HG02884 (cell line): ENCODE results near the gene PRPSAP1.

Source experiments
- ATAC-seq: cut with Tn5 transposase; IDR thresholded peaks from one replicate; pipeline ENCODE4 v1.9.1; 2021; ENCODE audit warnings: mild to moderate bottlenecking, moderate library complexity; ENCODE audit not compliant: unreplicated experiment

The PRPSAP1 gene

GRCh38 chr17:76267051-76267576, 86.6 kb downstream of the PRPSAP1 start:
- no peak for ATAC-seq

- ATAC-seq, result no peak
Measured at GRCh38 chr17:76266244-76266938, 87.3 kb downstream of the PRPSAP1 start.

DNA sequence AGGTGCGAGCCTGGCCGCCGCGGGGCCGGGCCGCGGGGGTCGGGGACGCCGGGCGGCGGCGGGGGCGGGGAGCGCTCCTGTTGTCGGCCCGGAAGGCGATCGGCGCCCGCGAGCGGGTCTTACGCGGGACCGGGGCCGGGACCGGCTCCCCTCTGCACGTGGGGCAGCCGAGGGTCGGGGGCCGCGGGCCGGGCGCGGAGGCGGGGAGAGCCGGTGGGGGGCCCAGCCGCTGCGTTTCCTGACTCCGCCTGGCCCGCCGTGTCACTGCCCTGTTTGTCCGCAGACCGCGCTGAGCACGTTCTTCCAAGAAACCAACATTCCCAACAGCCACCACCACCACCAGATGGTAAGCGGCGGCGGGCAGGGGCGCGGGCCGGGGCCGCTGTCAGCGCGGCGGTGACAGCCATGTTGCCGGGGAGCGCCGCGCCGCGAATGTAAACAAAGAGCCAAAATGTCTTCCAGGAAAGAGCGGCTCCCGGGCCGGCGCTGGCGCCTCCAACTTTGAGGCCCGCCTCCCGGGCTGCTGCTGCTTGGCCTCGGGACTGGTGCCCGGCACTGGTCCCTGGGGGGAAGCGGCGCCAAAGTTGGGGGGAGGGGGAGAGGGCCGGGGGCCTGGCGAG, 88.0 kb downstream of the PRPSAP1 start:
- ATAC-seq, result no peak

GRCh38 chr17:76264755-76265623, 88.7 kb downstream of the PRPSAP1 start, which contains the start of gene UBALD2:
Gene UBALD2 (plus strand): TSS chr17:76265348. CDS start chr17:76265506, 158 bp downstream.
- ATAC-seq, result peak; percentile 77

GRCh38 chr17:76264425-76264754, 89.3 kb downstream of the PRPSAP1 start:
- ATAC-seq, result peak; percentile 8

DNA sequence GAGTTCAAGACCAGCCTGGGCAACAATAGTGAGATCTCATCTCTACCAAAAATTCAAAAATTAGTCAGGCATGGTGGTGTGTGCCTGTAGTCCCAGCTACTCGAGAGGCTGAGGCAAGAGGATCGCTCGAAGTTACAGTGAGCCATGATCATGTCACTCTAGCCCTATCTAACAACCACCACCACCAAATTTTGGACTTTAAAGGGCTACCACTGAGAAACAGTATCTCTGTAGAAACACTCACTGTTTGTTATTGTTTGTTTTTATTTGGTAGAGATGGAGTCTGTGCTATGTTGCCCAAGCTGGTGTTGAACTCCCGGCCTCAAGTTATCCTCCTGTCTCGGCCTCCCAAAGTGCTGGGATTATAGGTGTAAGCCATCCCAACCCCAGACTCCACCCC, 89.8 kb downstream of the PRPSAP1 start:
- no peak for ATAC-seq

DNA sequence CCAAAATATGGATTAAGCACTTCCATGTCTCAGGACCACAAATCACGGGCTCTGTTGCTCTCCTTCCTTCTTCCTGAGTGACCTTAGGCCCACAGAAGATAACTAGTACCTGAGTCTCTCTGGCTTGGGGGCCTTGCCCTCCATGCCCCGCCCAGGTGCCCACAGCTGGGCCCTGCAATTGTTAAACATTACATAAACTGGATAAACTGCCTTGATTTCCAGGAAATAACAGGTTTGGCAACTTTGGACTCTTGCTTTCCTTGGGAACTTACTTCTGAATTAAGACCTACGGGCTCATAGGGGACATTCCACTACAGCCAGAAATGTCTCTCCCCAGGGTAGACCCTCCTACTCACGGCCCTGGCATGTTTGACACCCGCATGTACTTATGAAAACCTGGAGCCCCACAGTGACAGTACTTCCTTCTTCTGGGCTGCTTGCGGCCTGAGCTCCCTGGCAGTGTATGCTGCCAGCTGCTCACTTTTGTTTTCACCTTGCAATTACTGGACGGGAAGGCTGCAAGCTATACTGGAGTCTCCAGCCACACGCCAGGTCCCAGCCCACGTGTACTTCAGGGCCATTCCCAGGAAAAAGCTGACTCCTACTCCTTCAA, 90.9 kb downstream of the PRPSAP1 start:
- no peak for ATAC-seq

- ATAC-seq, result no peak
Measured at GRCh38 chr17:76261421-76262215, 92.1 kb downstream of the PRPSAP1 start.

GRCh38 chr17:76260669-76261068, 93.0 kb downstream of the PRPSAP1 start:
- no peak for ATAC-seq

- no peak for ATAC-seq
Measured at GRCh38 chr17:76260220-76260619, 93.5 kb downstream of the PRPSAP1 start.
